GM12878 (cell line): ENCODE results near the gene VWA7. TPM values are rescaled to one million over a fixed set of nuclear protein-coding genes. Genes with fewer than 3 reads are reported as not detected.

Experiments
- ATAC-seq: fragments of 200-7000 bp; cut with Tn5 transposase; 3 replicates; pipeline ENCODE4 v1.9.1; 2020; ENCODE audit warnings: mild to moderate bottlenecking, moderate library complexity
- BruUV-seq: library from RNA; stranded (reverse); fragments of 400-500 nt; replicated peaks from 2 replicates; lab custom pipeline; 2021; lab: Mats Ljungman, UMichigan
- CTCF ChIA-PET: fragments of 300-600 bp; sonication (Branson Sonifier 250); formaldehyde crosslinking; extraction: SDS; loops from one replicate; lab custom pipeline; 2021; ENCODE audit warnings: inconsistent platforms; lab: Yijun Ruan, JAX
- POLR2A ChIA-PET: fragments of 350-600 bp; formaldehyde crosslinking; extraction: SDS; loops from one replicate; lab custom pipeline; 2021; ENCODE audit warnings: inconsistent platforms; lab: Charles Lee
- RAD21 ChIA-PET: fragments of 300-600 bp; sonication (Branson Sonifier 250); formaldehyde crosslinking; loops from one replicate; lab custom pipeline; 2023; ENCODE audit warnings: antibody characterized with exemption; ENCODE audit not compliant: unreplicated experiment; lab: Charles Lee
- SMC1A ChIA-PET: fragments of 300-600 bp; sonication (Branson Sonifier 250); formaldehyde crosslinking; loops from one replicate; lab custom pipeline; 2023; ENCODE audit not compliant: unreplicated experiment, uncharacterized antibody; lab: Charles Lee
- DNase-seq: peaks from one replicate; pipeline ENCODE4 v3.0.0-alpha.2; 2011; ENCODE audit warnings: low read depth, low spot score
- FAIRE-seq: peaks from 3 replicates; lab custom pipeline; 2011; peaks lifted over from hg19 to GRCh38; lab: Jason Lieb, UNC
- H2AFZ ChIP-seq: 2 replicates; pipeline ENCODE4 v1.6.0; 2011; ENCODE audit warnings: low read depth, low read length, control low read depth; ENCODE audit not compliant: control insufficient read depth
- H3K27ac ChIP-seq: 2 replicates; pipeline ENCODE4 v1.5.1; 2011; ENCODE audit warnings: control low read depth; ENCODE audit not compliant: control insufficient read depth, insufficient read depth
- H3K27me3 ChIP-seq, 2 experiments: replicated peaks in 1 of 2; 2 replicates each; pipeline versions ENCODE4 v1.6.0 to v1.6.1; 2011; ENCODE audit warnings: low read length in 1 of 2; ENCODE audit not compliant: control insufficient read depth in 2 of 2, insufficient read depth in 2 of 2
- H3K36me3 ChIP-seq, 2 experiments: 2 replicates each; pipeline ENCODE4 v1.5.1; 2011; ENCODE audit warnings: low read length in 1 of 2; ENCODE audit not compliant: control insufficient read depth in 2 of 2, insufficient read depth in 2 of 2
- H3K4me1 ChIP-seq: 2 replicates; pipeline ENCODE4 v1.6.1; 2011; ENCODE audit warnings: mild to moderate bottlenecking, low read length, moderate library complexity, mixed read lengths; ENCODE audit not compliant: control insufficient read depth, insufficient read depth
- H3K4me2 ChIP-seq: 2 replicates; pipeline ENCODE4 v1.6.0; 2011; ENCODE audit warnings: control low read depth; ENCODE audit not compliant: control insufficient read depth, insufficient read depth
- H3K4me3 ChIP-seq: fragments of 200-600 bp; sonication (generic); 2 replicates; pipeline ENCODE4 v1.5.1; 2016
- H3K79me2 ChIP-seq: 2 replicates; pipeline ENCODE4 v1.6.0; 2011; ENCODE audit warnings: low read length; ENCODE audit not compliant: control insufficient read depth, insufficient read depth
- H3K9ac ChIP-seq: 2 replicates; pipeline ENCODE4 v1.8.0; 2011; ENCODE audit warnings: low read length, control low read depth, mixed read lengths; ENCODE audit not compliant: control insufficient read depth, insufficient read depth
- H3K9me3 ChIP-seq: replicated peaks from 3 replicates; pipeline ENCODE4 v1.5.1; 2011; ENCODE audit warnings: mild to moderate bottlenecking, low read length; ENCODE audit not compliant: control insufficient read depth, insufficient read depth
- H4K20me1 ChIP-seq: 2 replicates; pipeline ENCODE4 v1.6.0; 2011; ENCODE audit not compliant: control insufficient read depth, insufficient read depth
- BHLHE40 ChIP-seq, 2 experiments: fragments of 450-650 bp in 1 of 2; IDR thresholded peaks; 2 replicates each; pipeline ENCODE4 v1.6.1; 2011 to 2017; ENCODE audit warnings: low read depth in 2 of 2, borderline replicate concordance in 1 of 2, improper control_type of control experiment in 1 of 2, low read length in 1 of 2, mild to moderate bottlenecking in 1 of 2
- CBX3 ChIP-seq: fragments of 200-600 bp; sonication (generic); IDR thresholded peaks from 2 replicates; pipeline ENCODE4 v1.6.1; 2016; ENCODE audit warnings: low read depth, borderline replicate concordance
- EP300 ChIP-seq, 2 experiments: fragments of 150-350 bp in 1 of 2; IDR thresholded peaks; 2 replicates each; pipeline ENCODE4 v1.6.1; 2011 to 2012; ENCODE audit warnings: low read depth in 2 of 2, low read length in 2 of 2, borderline replicate concordance in 1 of 2, improper control_type of control experiment in 1 of 2, inconsistent platforms in 1 of 2; ENCODE audit not compliant: control insufficient read depth in 1 of 2
- IRF4 ChIP-seq: IDR thresholded peaks from 2 replicates; pipeline ENCODE4 v1.6.1; 2011; ENCODE audit warnings: low read depth, low read length
- IRF5 ChIP-seq: fragments of 450-650 bp; IDR thresholded peaks from 2 replicates; pipeline ENCODE4 v1.6.1; 2017; ENCODE audit warnings: borderline replicate concordance
- RELA ChIP-seq: fragments of 450-650 bp; IDR thresholded peaks from 2 replicates; pipeline ENCODE4 v1.8.0; 2014; ENCODE audit warnings: borderline replicate concordance; ENCODE audit not compliant: partially characterized antibody
- RFX5 ChIP-seq: IDR thresholded peaks from 2 replicates; pipeline ENCODE4 v1.6.1; 2011; ENCODE audit warnings: low read depth, low read length, improper control_type of control experiment
- YY1 ChIP-seq: IDR thresholded peaks from 2 replicates; pipeline ENCODE4 v1.6.1; 2011; ENCODE audit warnings: low read depth, mild to moderate bottlenecking, low read length
- WGBS: methylation state at CpG from one replicate; pipeline ENCODE4 v1.1.6; 2016; ENCODE audit warnings: low lambda C conversion rate; ENCODE audit not compliant: insufficient replicate concordance, insufficient coverage; ENCODE audit errors: missing lambda C conversion rate; 5-methylcytosine and 5-hydroxymethylcytosine counted together
- in situ Hi-C: fragments of 300-500 bp; cut with MboI; formaldehyde crosslinking; loops from 9 replicates; pipeline ENCODE4 v1.14.3; 2018; ENCODE audit warnings: mixed read lengths
- intact Hi-C: fragments of 100-400 bp; cut with micrococcal nuclease; formaldehyde crosslinking; loops from one replicate; pipeline ENCODE4 v1.14.2; 2022; ENCODE audit not compliant: unreplicated experiment
- polyA plus RNA-seq, 11 experiments: library from polyadenylated mRNA; depleted of rRNA in 4 of 11; unstranded in 6 of 11; stranded (reverse) in 5 of 11; fragments of >200 nt; fragmentation: Nextera tagmentation in 4 of 11; fragmentation: Illumina TruSeq in 1 of 11; extraction: Ambion mirVana in 4 of 11; extraction: Trizol in 1 of 11; gene quantifications; 1 replicate in 1 of 11; 2 replicates in 10 of 11; pipeline versions ENCODE4 v1.2.1 to v1.2.3, GENCODE V29; 2011 to 2016; ENCODE audit warnings: inconsistent platforms in 2 of 11, missing spikeins in 2 of 11, low read depth in 1 of 11
- total RNA-seq, 4 experiments: library from RNA; depleted of rRNA in 3 of 4; stranded (reverse); fragments of >200 nt in 3 of 4; fragmentation: Illumina TruSeq in 1 of 4; extraction: Trizol in 1 of 4; gene quantifications; 2 replicates each; pipeline versions ENCODE4 v1.2.1 to v1.2.3, GENCODE V29; 2013 to 2021
- TF ChIP-seq, protein P1 (sequence below): fragments of 450-650 bp; conservative IDR thresholded peaks from 2 replicates; pipeline ENCODE4 v1.6.1; 2017; ENCODE audit warnings: mild to moderate bottlenecking, moderate library complexity

VWA7 gene
- total and polyA plus RNA-seq, 10 of the 15 experiments (the other 5 are each of a cell fraction or from before 2014, with no cell fraction given): 0.11 to 3.1 (median 1.2) TPM; not detected in 1

GRCh38 chr6:31741815-31742214 lies 35.3 kb downstream of the VWA7 start (continued):
- TF ChIP-seq, protein P1, sequence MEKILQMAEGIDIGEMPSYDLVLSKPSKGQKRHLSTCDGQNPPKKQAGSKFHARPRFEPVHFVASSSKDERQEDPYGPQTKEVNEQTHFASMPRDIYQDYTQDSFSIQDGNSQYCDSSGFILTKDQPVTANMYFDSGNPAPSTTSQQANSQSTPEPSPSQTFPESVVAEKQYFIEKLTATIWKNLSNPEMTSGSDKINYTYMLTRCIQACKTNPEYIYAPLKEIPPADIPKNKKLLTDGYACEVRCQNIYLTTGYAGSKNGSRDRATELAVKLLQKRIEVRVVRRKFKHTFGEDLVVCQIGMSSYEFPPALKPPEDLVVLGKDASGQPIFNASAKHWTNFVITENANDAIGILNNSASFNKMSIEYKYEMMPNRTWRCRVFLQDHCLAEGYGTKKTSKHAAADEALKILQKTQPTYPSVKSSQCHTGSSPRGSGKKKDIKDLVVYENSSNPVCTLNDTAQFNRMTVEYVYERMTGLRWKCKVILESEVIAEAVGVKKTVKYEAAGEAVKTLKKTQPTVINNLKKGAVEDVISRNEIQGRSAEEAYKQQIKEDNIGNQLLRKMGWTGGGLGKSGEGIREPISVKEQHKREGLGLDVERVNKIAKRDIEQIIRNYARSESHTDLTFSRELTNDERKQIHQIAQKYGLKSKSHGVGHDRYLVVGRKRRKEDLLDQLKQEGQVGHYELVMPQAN: no peak
- TF ChIP-seq IRF4 (no peak), IRF5 (no peak), RFX5 (no peak), RELA (no peak), CBX3 (no peak)
- TF ChIP-seq, all 136 proteins: peak for 0

GRCh38 chr6:31740397-31741223 lies 36.5 kb downstream of the VWA7 start:
- no peaks in the 10 kb centered on the region for H3K27me3 ChIP-seq
- peak overlapping the region; percentile 96 for H3K27ac ChIP-seq
- ChIA-PET CTCF (interaction anchor here (1.1 to 15.8 kb wide), 9 partner anchors 12 to 91 kb away, joined by 3 to 208 read pairs (median 7); partner anchors contain the start of genes DDAH2, LSM2 and LY6G5C), POLR2A (interaction anchor here (0.5 to 9.7 kb wide), 20 partner anchors 9 to 128 kb away, joined by 3 to 158 read pairs (median 4); partner anchors contain the start of genes APOM, BAG6, C6orf47 and DDAH2), RAD21 (interaction anchor here (0.6 to 6.0 kb wide), 11 partner anchors 11 to 189 kb away, joined by 3 to 37 read pairs (median 6); partner anchors contain the start of genes ABHD16A, DDAH2, HSPA1B and LSM2)
- intact Hi-C loops: no loop called here
- no peaks in the 10 kb centered on the region for H3K9me3 ChIP-seq
- H4K20me1 ChIP-seq: no peaks in the 10 kb centered on the region
- DNase-seq (no peak), ATAC-seq (peak; percentile 0; the same call in 2 of the 3 replicates), FAIRE-seq (no peak)
- peak overlapping the region; percentile 72 for H3K4me2 ChIP-seq
- H3K4me1 ChIP-seq: peaks cover 19% of the 10 kb centered on the region
- in situ Hi-C loops: no loop called here
- H3K79me2 ChIP-seq: peaks cover 25% of the 10 kb centered on the region
- under 1% methylated on average over 29 of the region's 29 CpGs for WGBS
- peak overlapping the region; percentile 99 for H3K9ac ChIP-seq
- H3K36me3 ChIP-seq: peaks cover 0 to 1% of the 10 kb centered on the region in 2 experiments; a peak in 1 of 4 replicates
- TF ChIP-seq YY1: peak; percentile 18; the same call in 1 of the 2 replicates
- TF ChIP-seq EP300 (IDR thresholded peaks at IDR 0.05; ENCODE audit: borderline replicate concordance in 1 of 2, control insufficient read depth in 1 of 2, low read depth in 2 of 2, low read length in 2 of 2): no peak
- peak; percentile 17 to 80; a peak in 2 of 4 replicates for TF ChIP-seq BHLHE40 (IDR thresholded peaks at IDR 0.05; ENCODE audit: borderline replicate concordance in 1 of 2, low read depth in 2 of 2, low read length in 1 of 2)
- TF ChIP-seq, all 136 proteins: peak for 2
- peak overlapping the region; percentile 97 for H3K4me3 ChIP-seq
- H2AFZ ChIP-seq: peak overlapping the region; percentile 64
- no TSS peak for BruUV-seq
- SMC1A ChIA-PET: interaction anchor here (0.9 to 6.3 kb wide), 14 partner anchors 9 to 93 kb away, joined by 3 to 45 read pairs (median 3); partner anchors contain the start of genes DDAH2, HSPA1B and LSM2
